Activated naive CD8-positive, alpha-beta T cell (primary cell): ENCODE results near the gene RAP2A.

Source experiments
- H3K27ac Mint-ChIP-seq: one replicate; pipeline ENCODE4 v1.8.0; 2021; ENCODE audit warnings: mixed read lengths
- H3K27me3 Mint-ChIP-seq: one replicate; pipeline ENCODE4 v1.8.0; 2021; ENCODE audit warnings: mixed read lengths
- H3K36me3 Mint-ChIP-seq: one replicate; pipeline ENCODE4 v1.8.0; 2021; ENCODE audit warnings: mixed read lengths
- H3K4me1 Mint-ChIP-seq: one replicate; pipeline ENCODE4 v1.8.0; 2021; ENCODE audit warnings: low read depth, mixed read lengths
- H3K4me3 Mint-ChIP-seq: one replicate; pipeline ENCODE4 v1.8.0; 2021; ENCODE audit warnings: mild to moderate bottlenecking, mixed read lengths
- H3K9me3 Mint-ChIP-seq: one replicate; pipeline ENCODE4 v1.8.0; 2021; ENCODE audit warnings: low read depth, mixed read lengths

RAP2A gene

GRCh38 chr13:97403893-97404750 lies 29.8 kb upstream of the RAP2A start:
- no peak overlapping the region for H3K4me3 Mint-ChIP-seq

GRCh38 chr13:97407540-97407939 lies 26.4 kb upstream of the RAP2A start:
- Mint-ChIP-seq H3K9me3 (no peaks in the 10 kb centered on the region), H3K27me3 (peaks cover 12% of the 10 kb centered on the region), H3K36me3 (no peaks in the 10 kb centered on the region), H3K27ac (no peak overlapping the region), H3K4me1 (no peaks in the 10 kb centered on the region), H3K4me3 (no peak overlapping the region)

More at GRCh38 chr13:97403893-97404750, 29.8 kb upstream of the RAP2A start:
- Mint-ChIP-seq H3K27me3 (peaks cover 12% of the 10 kb centered on the region), H3K4me1 (no peaks in the 10 kb centered on the region), H3K36me3 (peaks cover 8% of the 10 kb centered on the region), H3K9me3 (peaks cover 14% of the 10 kb centered on the region), H3K27ac (no peak overlapping the region)

DNA sequence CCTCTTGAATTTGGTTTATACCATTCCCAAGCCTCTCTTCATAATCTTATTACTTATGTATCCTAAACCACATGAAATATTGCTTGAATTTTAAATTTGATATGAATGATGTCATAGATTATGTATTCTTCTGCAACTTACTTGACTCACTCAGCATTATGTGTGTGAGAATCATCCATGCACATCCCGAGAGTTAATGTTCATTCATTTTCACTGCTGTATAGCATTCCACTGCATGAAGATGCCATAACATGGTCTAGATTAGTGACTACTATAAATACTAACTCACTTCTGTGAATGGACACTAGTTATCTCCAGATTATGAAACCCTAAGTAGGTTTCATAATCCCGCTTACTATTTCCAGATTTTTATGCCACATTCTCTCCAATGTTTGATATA lies 25.0 kb upstream of the RAP2A start:
- H3K27ac Mint-ChIP-seq = no peak overlapping the region
- H3K36me3 Mint-ChIP-seq = no peaks in the 10 kb centered on the region
- no peaks in the 10 kb centered on the region for H3K4me1 Mint-ChIP-seq
- H3K4me3 Mint-ChIP-seq = no peak overlapping the region
- peaks cover 16% of the 10 kb centered on the region for H3K27me3 Mint-ChIP-seq
- no peaks in the 10 kb centered on the region for H3K9me3 Mint-ChIP-seq

DNA sequence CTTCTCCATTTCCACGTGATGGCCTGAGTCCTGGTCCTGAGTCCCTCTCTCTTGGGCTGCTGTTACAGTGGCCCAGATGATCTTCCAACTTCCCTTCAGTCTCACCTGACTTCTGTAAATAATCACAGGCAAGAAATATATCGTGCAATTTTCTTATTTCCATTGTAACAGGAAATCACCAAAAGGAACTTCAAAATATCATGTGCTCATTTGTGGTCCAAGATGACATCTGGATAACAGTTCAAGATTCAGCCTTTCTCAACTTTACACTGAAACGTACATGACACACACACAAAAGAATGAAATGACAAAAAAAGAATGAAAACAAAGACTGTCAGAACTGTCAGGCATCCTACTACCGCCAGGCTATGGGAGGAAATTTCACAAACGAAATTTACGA lies 22.0 kb upstream of the RAP2A start:
- Mint-ChIP-seq H3K4me1 (no peaks in the 10 kb centered on the region), H3K9me3 (no peaks in the 10 kb centered on the region), H3K36me3 (no peaks in the 10 kb centered on the region), H3K4me3 (no peak overlapping the region), H3K27me3 (peaks cover 13% of the 10 kb centered on the region), H3K27ac (no peak overlapping the region)

- no peaks in the 10 kb centered on the region for H3K4me1 Mint-ChIP-seq
- no peak overlapping the region for H3K27ac Mint-ChIP-seq
- H3K27me3 Mint-ChIP-seq = peaks cover 13% of the 10 kb centered on the region
- no peak overlapping the region for H3K4me3 Mint-ChIP-seq
- H3K9me3 Mint-ChIP-seq = no peaks in the 10 kb centered on the region
- H3K36me3 Mint-ChIP-seq = no peaks in the 10 kb centered on the region
These were observed 20.3 kb upstream of the RAP2A start for GRCh38 chr13:97413694-97414093.

GRCh38 chr13:97414392-97414791 lies 19.6 kb upstream of the RAP2A start:
- Mint-ChIP-seq H3K4me3 (no peak overlapping the region), H3K27me3 (peaks cover 10% of the 10 kb centered on the region), H3K9me3 (no peaks in the 10 kb centered on the region), H3K4me1 (no peaks in the 10 kb centered on the region), H3K27ac (no peak overlapping the region), H3K36me3 (no peaks in the 10 kb centered on the region)

DNA sequence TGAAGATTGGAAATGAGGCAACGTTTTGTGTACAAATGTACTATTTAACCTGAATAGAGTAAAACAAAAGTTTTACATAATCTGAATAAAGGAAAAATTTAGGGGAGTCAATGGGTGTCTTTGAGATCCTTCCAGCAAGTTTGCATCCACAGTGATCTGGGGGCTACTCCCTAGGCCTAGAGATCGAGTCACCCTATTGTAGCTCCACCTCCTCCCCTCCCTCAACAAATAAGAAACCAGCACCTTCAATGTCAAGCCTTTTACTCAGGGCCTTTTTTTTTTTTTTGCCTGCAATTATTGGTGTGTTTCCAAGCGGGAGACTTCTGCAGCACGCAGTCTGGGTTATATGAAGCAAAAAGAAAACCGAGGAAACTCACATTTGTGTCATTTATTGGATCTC lies 16.3 kb upstream of the RAP2A start:
- Mint-ChIP-seq H3K27me3 (peaks cover 10% of the 10 kb centered on the region), H3K9me3 (no peaks in the 10 kb centered on the region), H3K27ac (no peak overlapping the region), H3K4me1 (no peaks in the 10 kb centered on the region), H3K36me3 (no peaks in the 10 kb centered on the region), H3K4me3 (no peak overlapping the region)

DNA sequence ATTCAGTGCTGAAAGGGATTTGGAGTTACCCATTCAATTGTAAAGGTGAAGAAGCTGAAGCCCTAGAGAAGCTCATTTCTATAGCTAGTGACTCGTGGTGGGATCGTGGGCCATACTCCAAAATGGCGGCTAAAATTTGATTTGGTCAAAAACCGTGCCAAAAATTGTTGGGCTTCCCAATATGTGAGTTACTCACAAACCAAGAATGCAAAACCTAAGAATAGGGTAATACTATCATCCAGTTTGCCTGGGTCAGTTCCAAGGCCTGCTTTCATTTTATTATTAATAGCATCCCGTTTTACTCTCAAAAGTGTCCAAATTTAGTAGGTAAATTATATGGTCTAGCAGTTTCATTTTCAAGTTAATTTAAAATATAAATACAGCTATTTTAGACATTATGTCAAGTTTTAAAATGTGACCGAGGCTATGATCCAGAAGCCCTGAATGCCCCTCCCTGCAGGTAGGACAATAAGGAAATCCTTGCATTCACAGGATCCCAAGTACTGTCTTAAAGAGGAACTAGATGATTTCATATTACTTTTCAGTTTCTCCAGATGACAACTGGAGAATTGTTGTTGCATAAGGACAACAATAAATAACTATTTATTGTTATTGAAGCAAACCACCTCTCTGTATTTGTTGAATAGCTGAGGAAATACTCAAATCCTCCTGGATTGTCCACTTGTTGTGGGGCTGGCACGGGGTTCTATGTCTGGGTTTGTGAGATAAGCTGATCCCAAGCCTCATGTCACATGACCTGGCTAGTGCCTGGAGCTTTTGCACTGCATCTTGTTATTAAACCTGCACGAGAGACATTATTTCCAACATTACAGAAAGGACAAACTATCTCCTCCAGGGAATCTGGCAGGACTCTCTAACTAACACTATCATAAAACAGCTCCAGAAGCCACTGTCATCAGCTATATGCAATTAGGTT lies 11.6 kb upstream of the RAP2A start:
- Mint-ChIP-seq H3K27ac (no peak overlapping the region), H3K27me3 (peaks cover 2% of the 10 kb centered on the region), H3K9me3 (no peaks in the 10 kb centered on the region), H3K4me1 (no peaks in the 10 kb centered on the region), H3K36me3 (no peaks in the 10 kb centered on the region), H3K4me3 (no peak overlapping the region)

GRCh38 chr13:97423300-97424045 lies 10.5 kb upstream of the RAP2A start:
- peaks cover 2% of the 10 kb centered on the region for H3K27me3 Mint-ChIP-seq
- H3K9me3 Mint-ChIP-seq = no peaks in the 10 kb centered on the region
- H3K4me3 Mint-ChIP-seq = no peak overlapping the region
- H3K36me3 Mint-ChIP-seq = no peaks in the 10 kb centered on the region
- H3K27ac Mint-ChIP-seq = no peak overlapping the region
- H3K4me1 Mint-ChIP-seq = no peaks in the 10 kb centered on the region

DNA sequence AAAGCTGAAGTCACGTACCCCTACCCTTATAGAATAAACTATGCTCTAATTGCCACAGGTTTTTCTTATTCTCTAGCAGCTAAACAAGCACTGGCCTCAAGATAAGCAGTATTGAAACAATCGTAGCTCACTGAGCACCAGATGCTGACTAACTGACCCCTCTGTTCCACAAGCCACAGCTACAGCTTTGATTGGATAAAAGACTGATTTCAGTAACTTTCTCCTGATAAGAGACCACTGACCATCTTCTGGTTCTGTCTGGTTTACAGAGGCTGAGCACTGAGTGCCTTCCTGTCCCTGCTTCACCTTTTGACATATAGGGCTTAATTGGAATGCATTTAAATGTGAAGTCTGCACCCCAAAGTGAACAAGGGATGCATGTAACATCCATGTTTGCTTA lies 8.4 kb upstream of the RAP2A start:
- Mint-ChIP-seq H3K36me3 (no peaks in the 10 kb centered on the region), H3K27me3 (peaks cover 2% of the 10 kb centered on the region), H3K4me3 (no peak overlapping the region), H3K4me1 (no peaks in the 10 kb centered on the region), H3K9me3 (no peaks in the 10 kb centered on the region), H3K27ac (no peak overlapping the region)

DNA sequence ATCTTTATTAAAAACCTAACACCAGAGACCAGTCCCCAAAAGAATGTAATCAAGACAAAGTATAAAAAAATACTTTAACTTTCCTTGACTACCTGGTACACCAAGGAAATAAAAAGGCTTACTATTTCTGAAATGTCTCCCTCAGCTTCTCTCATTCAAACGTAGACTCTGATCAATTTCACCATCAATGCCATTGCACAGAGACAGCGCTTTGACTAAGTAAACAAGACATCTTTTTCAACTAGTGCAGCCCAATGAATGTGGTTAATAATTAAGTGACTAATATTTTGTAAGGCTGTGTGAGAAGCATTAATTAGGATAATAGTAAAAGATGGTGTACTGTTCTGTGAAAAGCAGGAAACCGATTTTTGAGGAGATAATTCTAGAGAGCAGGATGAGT lies 7.3 kb upstream of the RAP2A start:
- Mint-ChIP-seq H3K4me1 (peaks cover 1% of the 10 kb centered on the region), H3K4me3 (no peak overlapping the region), H3K27ac (no peak overlapping the region), H3K9me3 (no peaks in the 10 kb centered on the region), H3K36me3 (no peaks in the 10 kb centered on the region), H3K27me3 (peaks cover 2% of the 10 kb centered on the region)

- Mint-ChIP-seq H3K4me1 (peaks cover 12% of the 10 kb centered on the region), H3K9me3 (no peaks in the 10 kb centered on the region), H3K4me3 (no peak overlapping the region), H3K27ac (no peak overlapping the region), H3K27me3 (no peaks in the 10 kb centered on the region), H3K36me3 (no peaks in the 10 kb centered on the region)
These were observed 4.3 kb upstream of the RAP2A start for GRCh38 chr13:97429681-97430081.

GRCh38 chr13:97430296-97430695 lies 3.7 kb upstream of the RAP2A start:
- Mint-ChIP-seq H3K4me1 (peaks cover 18% of the 10 kb centered on the region), H3K36me3 (no peaks in the 10 kb centered on the region), H3K27me3 (no peaks in the 10 kb centered on the region), H3K27ac (no peak overlapping the region), H3K4me3 (no peak overlapping the region), H3K9me3 (no peaks in the 10 kb centered on the region)

DNA sequence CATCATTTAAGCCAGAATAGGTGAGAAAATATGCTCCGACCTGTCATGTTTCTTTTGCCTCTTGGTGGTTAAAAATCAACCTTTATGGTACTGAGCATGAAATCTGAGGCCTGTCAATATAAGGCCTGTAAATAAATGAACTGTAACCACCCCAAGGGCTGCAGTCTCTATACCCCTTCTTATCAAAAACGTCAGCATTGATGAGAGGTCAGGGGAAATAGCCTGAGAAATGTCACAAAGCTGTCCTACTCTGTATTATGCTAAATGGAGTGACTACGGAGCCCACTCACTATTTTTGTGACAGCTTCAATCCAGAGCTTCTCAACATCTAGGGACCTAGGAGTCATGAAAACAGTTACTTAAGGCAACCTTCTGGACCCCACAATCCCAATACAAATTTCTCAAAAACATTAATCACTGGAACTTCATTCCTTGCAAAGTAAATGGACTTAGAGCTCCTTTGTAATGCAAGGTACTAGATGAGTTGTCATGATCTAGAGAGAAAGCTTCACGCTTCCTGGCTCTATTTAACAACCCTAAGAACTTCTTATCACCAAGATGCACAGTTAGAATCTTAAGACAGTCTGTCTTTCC lies 2.7 kb upstream of the RAP2A start:
- Mint-ChIP-seq H3K4me3 (peak overlapping the region; percentile 70), H3K27me3 (no peaks in the 10 kb centered on the region), H3K27ac (no peak overlapping the region), H3K4me1 (peaks cover 27% of the 10 kb centered on the region), H3K9me3 (no peaks in the 10 kb centered on the region), H3K36me3 (peaks cover 1% of the 10 kb centered on the region)
